GM03348 (cell line): ENCODE results near the gene ERVV-1.
"Not testable (repeated sequence)": the region's sequence is repeated elsewhere in the genome, so short reads cannot be mapped to it uniquely, and the experiment has no call there.

Experiments used
- DNase-seq: peaks from one replicate; pipeline ENCODE4 v3.0.0; 2012; ENCODE audit warnings: low spot score

ERVV-1 gene

GRCh38 chr19:53013621-53014020 is at the start of gene ERVV-1:
ERVV-1 (plus strand) TSS chr19:53013921; CDS start chr19:53014091, 170 bp downstream.
- no peak for DNase-seq

GRCh38 chr19:52967772-52968171 is 45.9 kb upstream of the ERVV-1 start:
- no peak for DNase-seq

GRCh38 chr19:52981329-52981728 is 32.4 kb upstream of the ERVV-1 start:
- DNase-seq, result no peak

- DNase-seq, result not testable (repeated sequence)
These were observed 30.6 kb upstream of the ERVV-1 start for GRCh38 chr19:52983167-52983566.

- no peak for DNase-seq
These were observed 26.5 kb upstream of the ERVV-1 start for GRCh38 chr19:52987221-52987620.

GRCh38 chr19:52988506-52988905 is 25.2 kb upstream of the ERVV-1 start:
- no peak for DNase-seq

GRCh38 chr19:52990759-52991418 is 22.8 kb upstream of the ERVV-1 start:
- no peak for DNase-seq

- DNase-seq, result peak; percentile 39
These were observed 22.2 kb upstream of the ERVV-1 start for GRCh38 chr19:52991484-52991883.

GRCh38 chr19:52992109-52993004 is 21.4 kb upstream of the ERVV-1 start:
- peak; percentile 11 for DNase-seq

- peak; percentile 89 for DNase-seq
These were observed 20.2 kb upstream of the ERVV-1 start for GRCh38 chr19:52993342-52994178.

- no peak for DNase-seq
These were observed 18.0 kb upstream of the ERVV-1 start for GRCh38 chr19:52995711-52996110.

GRCh38 chr19:52997975-52998374 is 15.7 kb upstream of the ERVV-1 start:
- no peak for DNase-seq

GRCh38 chr19:53002479-53002878 is 11.2 kb upstream of the ERVV-1 start:
- no peak for DNase-seq

GRCh38 chr19:53004242-53004641 is 9.5 kb upstream of the ERVV-1 start:
- no peak for DNase-seq

- no peak for DNase-seq
These were observed 6.5 kb upstream of the ERVV-1 start for GRCh38 chr19:53007200-53007599.

GRCh38 chr19:53007606-53008005 is 6.1 kb upstream of the ERVV-1 start:
- no peak for DNase-seq

- no peak for DNase-seq
These were observed 5.5 kb upstream of the ERVV-1 start for GRCh38 chr19:53008061-53008778.

GRCh38 chr19:53010494-53010893 is 3.2 kb upstream of the ERVV-1 start:
- no peak for DNase-seq

- DNase-seq, result no peak
These were observed 1.7 kb upstream of the ERVV-1 start for GRCh38 chr19:53012006-53012405.

GRCh38 chr19:53015159-53015558 is 1.4 kb downstream of the ERVV-1 start:
- DNase-seq, result no peak

GRCh38 chr19:53015730-53016129 is 2.0 kb downstream of the ERVV-1 start:
- DNase-seq, result no peak

GRCh38 chr19:53019684-53020083 is 6.0 kb downstream of the ERVV-1 start:
- DNase-seq, result no peak
